ENCODE data around the gene OR1F1. TPM values are rescaled to one million over a fixed set of nuclear protein-coding genes. Genes with fewer than 3 reads are reported as not detected.

Gene OR1F1
- total RNA-seq, 2 experiments from 2014 or later, result not detected

DNA sequence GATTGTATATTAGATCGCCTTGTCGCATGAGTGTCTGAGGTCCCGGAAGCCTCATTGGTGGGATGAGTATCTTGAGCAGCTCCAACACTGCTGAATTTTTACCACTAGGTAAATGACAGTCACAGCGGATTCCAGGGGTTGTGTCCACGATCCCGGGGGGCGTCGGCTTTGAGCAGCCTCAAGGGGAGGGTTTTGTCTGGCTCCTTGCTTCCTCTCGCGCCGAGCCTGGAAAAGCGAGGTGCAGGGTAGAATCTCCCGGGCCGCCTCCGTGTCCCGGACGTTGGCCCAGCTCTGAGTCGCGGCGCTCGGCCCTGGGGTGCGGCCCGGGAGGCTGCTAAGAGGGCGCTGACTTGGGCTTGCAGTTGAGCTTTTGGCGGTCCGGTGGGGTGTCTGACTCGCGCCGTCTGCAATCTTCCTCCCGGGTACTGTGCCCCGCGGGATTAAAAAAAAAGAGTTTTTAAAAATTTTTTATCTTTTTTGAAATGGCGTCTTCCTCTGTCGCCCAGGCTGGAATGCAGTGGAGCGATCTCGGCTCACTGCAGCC, 4.5 kb downstream of the OR1F1 start:
- Histone ChIP-seq H3K27me3 (ENCODE audit: control insufficient read depth in 1 of 2, insufficient read depth in 2 of 2, low read length in 2 of 2) (peaks cover 74 to 86% of the 10 kb centered on the region in 2 experiments), H3K4me3 (ENCODE audit: low read length) (no peak overlapping the region), H3K27ac (ENCODE audit: low read depth in 1 of 2, low read length in 2 of 2) (no peak overlapping the region), H3K36me3 (ENCODE audit: insufficient read depth, low read length) (no peaks in the 10 kb centered on the region), H3K4me1 (ENCODE audit: insufficient read depth, low read length) (peaks cover 46% of the 10 kb centered on the region), H3K9me3 (ENCODE audit: control insufficient read depth in 1 of 2, insufficient read depth in 1 of 2, low read length in 2 of 2) (peaks cover 5 to 61% of the 10 kb centered on the region in 2 experiments)
- Mint-ChIP-seq H3K4me3 (no peak overlapping the region), H3K4me1 (ENCODE audit: low read depth) (peaks cover 38% of the 10 kb centered on the region), H3K9me3 (peaks cover 3% of the 10 kb centered on the region), H3K27ac (no peak overlapping the region), H3K36me3 (ENCODE audit: low read depth) (peaks cover 5% of the 10 kb centered on the region), H3K27me3 (peaks cover 84% of the 10 kb centered on the region)
- no peak for ATAC-seq (ENCODE audit: poor library complexity)
- no peak for TF ChIP-seq CTCF (IDR thresholded peaks at IDR 0.05)
- ChIA-PET POLR2A (no interaction called here), CTCF (no interaction called here)
- DNase-seq, result no peak
- intact Hi-C loops (cut with DNase I, micrococcal nuclease), result no loop called here

DNA sequence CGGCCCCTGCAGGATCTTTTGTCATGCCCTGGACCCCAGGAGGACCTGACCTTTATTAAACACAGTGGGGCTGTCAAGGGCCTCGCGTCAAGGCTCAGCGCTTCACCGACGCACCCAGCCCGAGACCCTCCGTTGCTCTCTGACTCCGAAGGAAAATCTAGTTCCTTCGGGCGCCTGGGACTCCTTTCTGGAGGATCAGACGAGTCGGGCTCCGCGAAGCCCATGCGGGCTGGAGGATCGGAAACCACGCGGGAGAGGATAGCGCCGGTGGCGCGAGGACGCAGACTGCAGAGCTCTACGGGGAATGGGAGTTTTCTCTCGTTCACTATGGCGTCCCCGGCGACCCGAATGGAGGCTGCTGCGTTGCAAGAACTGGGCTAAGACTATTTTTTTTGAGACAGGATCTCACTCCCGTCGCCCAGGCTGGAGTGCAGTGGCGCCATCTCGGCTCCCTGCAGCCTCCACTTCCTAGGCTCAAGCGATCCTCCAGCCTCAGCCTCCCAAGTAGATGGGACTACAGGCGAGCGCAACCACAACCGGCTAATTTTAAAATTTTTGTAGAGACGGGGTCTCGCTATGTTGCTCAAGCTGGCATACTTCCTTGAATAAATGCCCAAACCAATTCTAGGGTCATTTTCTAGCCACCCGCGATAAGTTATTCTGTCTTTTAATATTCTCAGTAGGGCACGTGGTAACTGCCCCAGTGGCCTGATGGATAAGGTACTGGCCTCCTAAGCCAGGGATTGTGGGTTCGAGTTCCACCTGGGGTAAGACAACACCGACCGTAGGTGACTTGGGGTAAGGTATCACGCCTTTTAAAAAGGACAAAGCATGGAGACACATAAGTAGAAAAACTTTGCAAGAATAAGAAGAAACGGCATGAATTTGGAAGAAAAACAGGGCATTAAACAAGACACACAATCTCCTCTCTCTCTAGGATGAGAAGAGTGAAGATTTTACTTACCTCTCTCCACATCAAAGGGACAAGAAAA, 5.5 kb downstream of the OR1F1 start:
- Histone ChIP-seq H3K27me3 (ENCODE audit: control insufficient read depth in 1 of 2, insufficient read depth in 2 of 2, low read length in 2 of 2) (peaks cover 67 to 80% of the 10 kb centered on the region in 2 experiments), H3K4me1 (ENCODE audit: insufficient read depth, low read length) (peaks cover 37% of the 10 kb centered on the region), H3K36me3 (ENCODE audit: insufficient read depth, low read length) (no peaks in the 10 kb centered on the region), H3K4me3 (ENCODE audit: low read length) (no peak overlapping the region), H3K9me3 (ENCODE audit: control insufficient read depth in 1 of 2, insufficient read depth in 1 of 2, low read length in 2 of 2) (peaks cover 5 to 55% of the 10 kb centered on the region in 2 experiments), H3K27ac (ENCODE audit: low read depth in 1 of 2, low read length in 2 of 2) (no peak overlapping the region)
- DNase-seq, result no peak
- ChIA-PET POLR2A (no interaction called here), CTCF (no interaction called here)
- Mint-ChIP-seq H3K27me3 (peaks cover 80% of the 10 kb centered on the region), H3K27ac (no peak overlapping the region), H3K4me1 (ENCODE audit: low read depth) (peaks cover 29% of the 10 kb centered on the region), H3K9me3 (peaks cover 3% of the 10 kb centered on the region), H3K4me3 (no peak overlapping the region), H3K36me3 (ENCODE audit: low read depth) (no peaks in the 10 kb centered on the region)
- TF ChIP-seq CTCF (IDR thresholded peaks at IDR 0.05), result no peak
- intact Hi-C loops (cut with DNase I, micrococcal nuclease), result no loop called here
- ATAC-seq (ENCODE audit: poor library complexity), result no peak

DNA sequence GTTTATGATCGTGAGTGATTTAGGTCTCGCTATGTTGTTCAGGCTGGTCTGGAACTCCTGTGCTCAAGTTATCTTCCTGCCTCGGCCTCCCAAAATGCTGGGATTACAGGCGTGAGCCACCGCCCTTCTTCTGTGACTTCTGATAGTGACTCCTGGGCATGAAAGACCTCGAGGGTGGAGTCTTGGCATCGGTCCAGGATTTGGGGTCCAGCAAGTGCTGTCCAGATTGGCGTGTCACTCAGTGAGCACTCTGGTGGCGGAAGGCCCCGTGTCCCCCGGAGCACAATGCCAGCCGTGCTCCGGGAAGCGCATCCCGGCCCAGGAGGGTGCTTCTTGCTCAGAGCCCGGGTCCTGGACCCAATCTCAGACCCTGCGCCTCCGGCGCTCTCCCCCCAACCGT, 6.8 kb downstream of the OR1F1 start:
- POLR2A ChIA-PET, result no interaction called here
- ATAC-seq (ENCODE audit: poor library complexity), result no peak
- H3K27me3 ChIP-seq (ENCODE audit: control insufficient read depth in 1 of 2, insufficient read depth in 2 of 2, low read length in 2 of 2), result peaks cover 54 to 67% of the 10 kb centered on the region in 2 experiments
- peaks cover 25% of the 10 kb centered on the region for H3K4me1 ChIP-seq (ENCODE audit: insufficient read depth, low read length)
- TF ChIP-seq CTCF (IDR thresholded peaks at IDR 0.05), result no peak
- intact Hi-C loops (cut with DNase I, micrococcal nuclease), result no loop called here
- no peak overlapping the region for H3K27ac Mint-ChIP-seq
- peaks cover 5 to 45% of the 10 kb centered on the region in 2 experiments for H3K9me3 ChIP-seq (ENCODE audit: control insufficient read depth in 1 of 2, insufficient read depth in 1 of 2, low read length in 2 of 2)
- H3K36me3 ChIP-seq (ENCODE audit: insufficient read depth, low read length), result no peaks in the 10 kb centered on the region
- peaks cover 69% of the 10 kb centered on the region for H3K27me3 Mint-ChIP-seq
- CTCF ChIA-PET, result no interaction called here
- peaks cover 3% of the 10 kb centered on the region for H3K9me3 Mint-ChIP-seq
- DNase-seq, result no peak
- no peaks in the 10 kb centered on the region for H3K36me3 Mint-ChIP-seq (ENCODE audit: low read depth)
- H3K4me3 Mint-ChIP-seq, result no peak overlapping the region
- H3K4me3 ChIP-seq (ENCODE audit: low read length), result no peak overlapping the region
- peaks cover 16% of the 10 kb centered on the region for H3K4me1 Mint-ChIP-seq (ENCODE audit: low read depth)
- no peak overlapping the region for H3K27ac ChIP-seq (ENCODE audit: low read depth in 1 of 2, low read length in 2 of 2)

All from CD4-positive, alpha-beta T cell (primary cell).